CD4-positive, alpha-beta T cell (primary cell): Measurements from ENCODE around the gene HEATR5A. TPM values are rescaled to one million over a fixed set of nuclear protein-coding genes. Genes with fewer than 3 reads are reported as not detected.

ENCODE experiments used
- ATAC-seq: fragments of 200-7000 bp; cut with Tn5 transposase; one replicate; pipeline ENCODE4 v1.10.0; 2022; ENCODE audit warnings: mild to moderate bottlenecking; ENCODE audit not compliant: poor library complexity
- CTCF ChIA-PET: fragments of 350-600 bp; sonication (Branson Sonifier 250); formaldehyde crosslinking; loops from one replicate; lab custom pipeline; 2021; ENCODE audit warnings: antibody characterized with exemption, inconsistent platforms; lab: Charles Lee
- POLR2A ChIA-PET: fragments of 350-600 bp; sonication (Branson Sonifier 250); formaldehyde crosslinking; loops from one replicate; lab custom pipeline; 2021; ENCODE audit warnings: antibody characterized with exemption, inconsistent platforms; lab: Charles Lee
- DNase-seq, 14 experiments: peaks; one replicate each; pipeline ENCODE4 v3.0.0-alpha.2; 2013 to 2020; ENCODE audit warnings: mixed read lengths in 2 of 14
- H3K27ac ChIP-seq, 2 donors: one replicate each; pipeline versions ENCODE4 v1.5.1 to v1.7.0; 2013; ENCODE audit warnings: low read length in 2 of 2, low read depth in 1 of 2, mild to moderate bottlenecking in 1 of 2
- H3K27me3 ChIP-seq, 2 experiments: 1 replicate in 1 of 2; 2 replicates in 1 of 2; pipeline versions ENCODE4 v1.6.1 to v1.7.0; 2013; ENCODE audit warnings: low read length in 2 of 2, control low read depth in 1 of 2, mild to moderate bottlenecking in 1 of 2, moderate library complexity in 1 of 2; ENCODE audit not compliant: insufficient read depth in 2 of 2, control insufficient read depth in 1 of 2
- H3K36me3 ChIP-seq: one replicate; pipeline ENCODE4 v1.6.1; 2013; ENCODE audit warnings: low read length, control low read depth; ENCODE audit not compliant: insufficient read depth
- H3K4me1 ChIP-seq: one replicate; pipeline ENCODE4 v1.6.1; 2013; ENCODE audit warnings: low read length, control low read depth; ENCODE audit not compliant: insufficient read depth
- H3K4me3 ChIP-seq: one replicate; pipeline ENCODE4 v1.5.1; 2013; ENCODE audit warnings: mild to moderate bottlenecking, low read length, moderate library complexity
- H3K9me3 ChIP-seq, 2 experiments: 1 replicate in 1 of 2; 2 replicates in 1 of 2; pipeline versions ENCODE4 v1.6.1 to v1.7.0; 2013; ENCODE audit warnings: low read length in 2 of 2, mild to moderate bottlenecking in 2 of 2, control low read depth in 1 of 2, moderate library complexity in 1 of 2; ENCODE audit not compliant: control insufficient read depth in 1 of 2, insufficient read depth in 1 of 2
- H3K27ac Mint-ChIP-seq: one replicate; pipeline ENCODE4 v1.8.0; 2020; ENCODE audit warnings: mixed read lengths
- H3K27me3 Mint-ChIP-seq: one replicate; pipeline ENCODE4 v1.8.0; 2021; ENCODE audit warnings: mixed read lengths
- H3K36me3 Mint-ChIP-seq: one replicate; pipeline ENCODE4 v1.8.0; 2021; ENCODE audit warnings: low read depth, mixed read lengths
- H3K4me1 Mint-ChIP-seq: one replicate; pipeline ENCODE4 v1.8.0; 2021; ENCODE audit warnings: low read depth, mixed read lengths
- H3K4me3 Mint-ChIP-seq: one replicate; pipeline ENCODE4 v1.8.0; 2020; ENCODE audit warnings: mild to moderate bottlenecking, mixed read lengths
- H3K9me3 Mint-ChIP-seq: one replicate; pipeline ENCODE4 v1.8.0; 2020; ENCODE audit warnings: mixed read lengths
- intact Hi-C, 2 experiments: fragments of 100-400 bp; cut with DNase I in 1 of 2; cut with micrococcal nuclease in 1 of 2; formaldehyde crosslinking; loops; one replicate each; pipeline versions ENCODE4 v1.15.1 to v1.9.0; 2023 to 2025; cut with DNase I, micrococcal nuclease
- total RNA-seq, 174 experiments: library from RNA in 2 of 174; stranded (reverse) in 2 of 174; gene quantifications; one replicate each; pipeline ENCODE4 v1.2.3 and lab custom pipeline; 2021 to 2026
- TF ChIP-seq, protein P1 (sequence below): fragments of 200-600 bp; IDR thresholded peaks from one replicate; pipeline ENCODE4 v1.8.0; 2022; ENCODE audit warnings: antibody characterized with exemption, mild to moderate bottlenecking

The HEATR5A gene
- total RNA-seq, 2 experiments from 2014 or later = 5.2 to 5.5 TPM

DNA sequence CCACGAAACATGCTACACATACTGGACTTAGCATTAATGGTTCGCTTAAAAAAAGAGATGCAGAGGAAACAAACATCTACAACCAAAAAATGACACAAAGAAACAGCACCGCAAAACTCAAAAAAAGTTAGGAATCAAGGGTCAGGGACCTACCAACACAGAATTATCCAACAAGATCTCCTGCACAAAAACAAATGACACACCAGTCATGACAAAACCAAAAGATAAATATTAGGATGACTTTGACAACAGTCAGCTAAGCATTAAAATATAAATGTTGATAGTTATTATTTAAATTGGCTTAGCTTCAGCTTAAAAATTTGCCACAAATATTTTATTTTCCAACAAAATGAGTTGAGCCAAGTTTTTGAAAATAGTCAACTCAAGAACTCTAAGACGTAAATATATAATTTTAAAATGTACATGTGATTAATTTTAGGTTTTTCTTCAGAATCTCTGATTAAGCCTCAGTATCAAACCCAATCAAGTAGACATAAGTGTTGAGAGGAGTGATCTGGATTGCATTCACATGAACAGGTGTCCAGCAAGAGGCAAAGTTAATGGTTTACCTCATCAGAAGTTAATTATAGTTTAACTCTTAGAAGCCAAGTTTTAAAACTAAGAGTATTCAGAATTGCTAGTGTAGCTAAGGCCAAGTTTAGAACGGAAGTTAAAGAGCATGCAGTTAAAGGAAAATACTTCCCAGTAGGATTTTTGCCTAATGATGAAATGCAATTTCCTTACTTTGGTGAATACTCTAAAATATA lies 79.9 kb downstream of the HEATR5A start:
- DNase-seq (no peak), ATAC-seq (no peak)
- Histone ChIP-seq H3K27ac (no peak overlapping the region), H3K36me3 (peaks cover 4% of the 10 kb centered on the region), H3K9me3 (no peaks in the 10 kb centered on the region), H3K4me1 (no peaks in the 10 kb centered on the region), H3K27me3 (no peaks in the 10 kb centered on the region), H3K4me3 (no peak overlapping the region)
- Mint-ChIP-seq H3K27me3 (no peaks in the 10 kb centered on the region), H3K4me1 (no peaks in the 10 kb centered on the region), H3K27ac (no peak overlapping the region), H3K9me3 (no peaks in the 10 kb centered on the region), H3K4me3 (no peak overlapping the region), H3K36me3 (peaks cover 44% of the 10 kb centered on the region)
- TF ChIP-seq, protein P1, sequence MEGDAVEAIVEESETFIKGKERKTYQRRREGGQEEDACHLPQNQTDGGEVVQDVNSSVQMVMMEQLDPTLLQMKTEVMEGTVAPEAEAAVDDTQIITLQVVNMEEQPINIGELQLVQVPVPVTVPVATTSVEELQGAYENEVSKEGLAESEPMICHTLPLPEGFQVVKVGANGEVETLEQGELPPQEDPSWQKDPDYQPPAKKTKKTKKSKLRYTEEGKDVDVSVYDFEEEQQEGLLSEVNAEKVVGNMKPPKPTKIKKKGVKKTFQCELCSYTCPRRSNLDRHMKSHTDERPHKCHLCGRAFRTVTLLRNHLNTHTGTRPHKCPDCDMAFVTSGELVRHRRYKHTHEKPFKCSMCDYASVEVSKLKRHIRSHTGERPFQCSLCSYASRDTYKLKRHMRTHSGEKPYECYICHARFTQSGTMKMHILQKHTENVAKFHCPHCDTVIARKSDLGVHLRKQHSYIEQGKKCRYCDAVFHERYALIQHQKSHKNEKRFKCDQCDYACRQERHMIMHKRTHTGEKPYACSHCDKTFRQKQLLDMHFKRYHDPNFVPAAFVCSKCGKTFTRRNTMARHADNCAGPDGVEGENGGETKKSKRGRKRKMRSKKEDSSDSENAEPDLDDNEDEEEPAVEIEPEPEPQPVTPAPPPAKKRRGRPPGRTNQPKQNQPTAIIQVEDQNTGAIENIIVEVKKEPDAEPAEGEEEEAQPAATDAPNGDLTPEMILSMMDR = no peak
- CTCF ChIA-PET = no interaction called here
- POLR2A ChIA-PET = no interaction called here
- intact Hi-C loops = no loop called here

DNA sequence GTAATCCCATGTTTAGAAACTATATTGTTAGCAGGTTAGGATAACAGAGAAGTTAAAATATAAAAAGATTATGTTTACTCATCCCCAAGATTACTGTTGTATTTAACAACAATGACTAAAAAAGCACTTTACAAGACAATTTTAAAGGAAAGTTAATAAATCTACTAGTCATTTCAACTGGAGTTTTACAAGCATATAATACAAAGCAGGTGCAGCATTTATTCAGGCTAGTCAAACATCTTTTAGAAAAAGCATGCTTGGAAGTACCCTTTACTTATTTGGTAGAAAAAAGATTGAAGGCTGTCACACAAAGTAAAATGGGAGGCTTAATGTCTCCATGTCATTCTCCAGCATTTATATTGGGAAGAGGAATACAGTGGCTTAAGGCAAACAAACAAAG lies 80.6 kb downstream of the HEATR5A start:
- H3K36me3 ChIP-seq = peaks cover under 1% of the 10 kb centered on the region
- no peak for ATAC-seq

DNA sequence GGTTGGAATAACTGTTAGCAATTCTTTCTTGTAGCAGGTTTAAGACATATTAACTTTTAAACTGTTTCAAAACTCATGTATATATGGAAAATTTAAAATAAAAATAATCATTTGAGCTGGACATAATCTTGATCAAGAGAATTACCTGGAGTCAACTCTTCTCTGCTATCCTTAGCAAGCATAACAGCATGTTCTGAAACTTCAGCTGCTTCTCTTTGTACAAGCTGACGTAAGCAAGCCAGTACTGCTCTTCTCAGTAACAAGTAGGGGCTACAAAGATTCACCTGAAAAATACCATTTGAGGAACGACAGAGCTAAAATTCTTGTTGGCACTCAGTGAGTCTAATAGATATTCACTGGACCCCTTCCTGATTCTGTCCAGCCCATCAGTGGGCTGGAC lies 83.0 kb downstream of the HEATR5A start:
- intact Hi-C loops = no loop called here
- no peaks in the 10 kb centered on the region for H3K4me1 ChIP-seq
- no peak overlapping the region for H3K27ac Mint-ChIP-seq
- no peaks in the 10 kb centered on the region for H3K9me3 ChIP-seq
- ChIA-PET POLR2A (no interaction called here), CTCF (no interaction called here)
- H3K4me3 ChIP-seq = no peak overlapping the region
- H3K9me3 Mint-ChIP-seq = no peaks in the 10 kb centered on the region
- no peaks in the 10 kb centered on the region for H3K27me3 ChIP-seq
- DNase-seq (no peak), ATAC-seq (no peak)
- TF ChIP-seq, protein P1 = no peak
- no peak overlapping the region for H3K27ac ChIP-seq
- H3K4me3 Mint-ChIP-seq = no peak overlapping the region
- no peaks in the 10 kb centered on the region for H3K4me1 Mint-ChIP-seq
- H3K27me3 Mint-ChIP-seq = no peaks in the 10 kb centered on the region
- no peaks in the 10 kb centered on the region for H3K36me3 ChIP-seq
- peaks cover 48% of the 10 kb centered on the region for H3K36me3 Mint-ChIP-seq

More for the DNA sequence above, 80.6 kb downstream of the HEATR5A start:
- Histone ChIP-seq H3K4me1 (no peaks in the 10 kb centered on the region), H3K27ac (no peak overlapping the region), H3K27me3 (no peaks in the 10 kb centered on the region), H3K4me3 (no peak overlapping the region), H3K9me3 (no peaks in the 10 kb centered on the region)
- H3K27me3 Mint-ChIP-seq = no peaks in the 10 kb centered on the region
- no peak overlapping the region for H3K4me3 Mint-ChIP-seq
- intact Hi-C loops = no loop called here
- peaks cover 47% of the 10 kb centered on the region for H3K36me3 Mint-ChIP-seq
- no peak for DNase-seq
- H3K9me3 Mint-ChIP-seq = no peaks in the 10 kb centered on the region
- H3K27ac Mint-ChIP-seq = no peak overlapping the region
- no peaks in the 10 kb centered on the region for H3K4me1 Mint-ChIP-seq
- CTCF ChIA-PET = no interaction called here
- POLR2A ChIA-PET = no interaction called here
- TF ChIP-seq, protein P1 = no peak
